Calu3 (cell line): Measurements from ENCODE around the gene ASB15. TPM values are rescaled to one million over a fixed set of nuclear protein-coding genes. Genes with fewer than 3 reads are reported as not detected.

Experiments used
- BruUV-seq: library from RNA; stranded (reverse); fragments of 400-500 nt; replicated peaks from 2 replicates; lab custom pipeline; 2021; lab: Mats Ljungman, UMichigan
- CTCF ChIA-PET: fragments of 300-600 bp; sonication (Branson Sonifier 250); formaldehyde crosslinking; loops from one replicate; lab custom pipeline; 2022; ENCODE audit warnings: antibody characterized with exemption; lab: Charles Lee
- DNase-seq: peaks from one replicate; pipeline ENCODE4 v3.0.0; 2022
- H3K27ac Mint-ChIP-seq: one replicate; pipeline ENCODE4 v1.8.0; 2022; ENCODE audit warnings: mixed read lengths; ENCODE audit not compliant: unreplicated experiment
- H3K27me3 Mint-ChIP-seq: one replicate; pipeline ENCODE4 v1.8.0; 2022; ENCODE audit warnings: mixed read lengths; ENCODE audit not compliant: unreplicated experiment
- H3K36me3 Mint-ChIP-seq: one replicate; pipeline ENCODE4 v1.8.0; 2022; ENCODE audit warnings: mild to moderate bottlenecking, moderate library complexity, mixed read lengths; ENCODE audit not compliant: insufficient read depth, unreplicated experiment
- H3K4me1 Mint-ChIP-seq: one replicate; pipeline ENCODE4 v1.8.0; 2022; ENCODE audit warnings: mild to moderate bottlenecking, low read depth, mixed read lengths; ENCODE audit not compliant: unreplicated experiment
- H3K4me3 Mint-ChIP-seq: one replicate; pipeline ENCODE4 v1.8.0; 2022; ENCODE audit warnings: mild to moderate bottlenecking, low read depth, moderate library complexity, mixed read lengths; ENCODE audit not compliant: unreplicated experiment
- H3K9me3 Mint-ChIP-seq: one replicate; pipeline ENCODE4 v1.8.0; 2022; ENCODE audit warnings: low read depth, mixed read lengths; ENCODE audit not compliant: unreplicated experiment
- CTCF ChIP-seq: fragments of 200-600 bp; IDR thresholded peaks from one replicate; pipeline ENCODE4 v1.8.0; 2022; ENCODE audit warnings: antibody characterized with exemption; ENCODE audit not compliant: unreplicated experiment
- intact Hi-C: fragments of 100-400 bp; cut with micrococcal nuclease; formaldehyde crosslinking; loops from one replicate; pipeline ENCODE4 v1.10.0; 2022; ENCODE audit not compliant: unreplicated experiment
- total RNA-seq: library from RNA; stranded (reverse); gene quantifications from 2 replicates; pipeline ENCODE4 v1.2.3, GENCODE V29; 2022

ASB15 gene
- total RNA-seq, 1 experiment from 2014 or later, result not detected

GRCh38 chr7:123569352-123570010, 32.1 kb upstream of the ASB15 start:
- H3K27me3 Mint-ChIP-seq, result no peaks in the 10 kb centered on the region
- no peak overlapping the region for H3K27ac Mint-ChIP-seq
- no peaks in the 10 kb centered on the region for H3K36me3 Mint-ChIP-seq
- H3K9me3 Mint-ChIP-seq, result no peaks in the 10 kb centered on the region
- DNase-seq, result no peak
- BruUV-seq, result no TSS peak
- H3K4me1 Mint-ChIP-seq, result no peaks in the 10 kb centered on the region
- H3K4me3 Mint-ChIP-seq, result no peak overlapping the region
- TF ChIP-seq CTCF, result no peak
- intact Hi-C loops, result no loop called here
- CTCF ChIA-PET, result interaction anchor here (1.0 kb wide), 1 partner anchor 9 kb away, joined by 9 read pairs; no protein-coding TSS in a partner anchor

GRCh38 chr7:123570390-123571182, 31.0 kb upstream of the ASB15 start:
- H3K27me3 Mint-ChIP-seq, result no peaks in the 10 kb centered on the region
- BruUV-seq, result no TSS peak
- intact Hi-C loops, result no loop called here
- CTCF ChIA-PET, result interaction anchor here (1.0 kb wide), 1 partner anchor 11 kb away, joined by 9 read pairs; no protein-coding TSS in a partner anchor
- H3K27ac Mint-ChIP-seq, result no peak overlapping the region
- DNase-seq, result no peak
- no peak for TF ChIP-seq CTCF
- H3K9me3 Mint-ChIP-seq, result no peaks in the 10 kb centered on the region
- H3K4me1 Mint-ChIP-seq, result no peaks in the 10 kb centered on the region
- no peaks in the 10 kb centered on the region for H3K36me3 Mint-ChIP-seq
- H3K4me3 Mint-ChIP-seq, result no peak overlapping the region

GRCh38 chr7:123571187-123571586, 30.4 kb upstream of the ASB15 start:
- H3K36me3 Mint-ChIP-seq, result no peaks in the 10 kb centered on the region
- no peak for TF ChIP-seq CTCF
- no peaks in the 10 kb centered on the region for H3K9me3 Mint-ChIP-seq
- no peaks in the 10 kb centered on the region for H3K27me3 Mint-ChIP-seq
- H3K4me1 Mint-ChIP-seq, result no peaks in the 10 kb centered on the region
- intact Hi-C loops, result no loop called here
- no peak for DNase-seq
- H3K4me3 Mint-ChIP-seq, result no peak overlapping the region
- BruUV-seq, result no TSS peak
- CTCF ChIA-PET, result no interaction called here
- H3K27ac Mint-ChIP-seq, result no peak overlapping the region

- Mint-ChIP-seq H3K9me3 (no peaks in the 10 kb centered on the region), H3K4me1 (no peaks in the 10 kb centered on the region), H3K27me3 (no peaks in the 10 kb centered on the region), H3K4me3 (no peak overlapping the region), H3K36me3 (no peaks in the 10 kb centered on the region), H3K27ac (no peak overlapping the region)
- intact Hi-C loops, result no loop called here
- no TSS peak for BruUV-seq
- TF ChIP-seq CTCF, result no peak
- DNase-seq, result peak; percentile 5
- CTCF ChIA-PET, result no interaction called here
Measured at GRCh38 chr7:123571684-123572083, 29.9 kb upstream of the ASB15 start.
